Endothelial cell of umbilical vein (primary cell): Measurements from ENCODE around the gene TEKT5.

Experiments used
- EZH2 ChIP-seq: IDR thresholded peaks from 2 replicates; pipeline ENCODE4 v1.6.1; 2012; ENCODE audit warnings: borderline replicate concordance, low read depth, mild to moderate bottlenecking, moderate library complexity, low read length, inconsistent platforms; ENCODE audit not compliant: severe bottlenecking
- MYC ChIP-seq: IDR thresholded peaks from one replicate; pipeline ENCODE4 v1.6.1; 2011; ENCODE audit warnings: mild to moderate bottlenecking, low read depth, low read length
- POLR2A ChIP-seq: IDR thresholded peaks from 2 replicates; pipeline ENCODE4 v1.6.1; 2012; ENCODE audit warnings: low read depth, mild to moderate bottlenecking, control low read depth, low read length
- TF ChIP-seq, protein P1 (sequence below), 2 donors: IDR thresholded peaks; 1 replicate in 1 of 2; 2 replicates in 1 of 2; pipeline ENCODE4 v1.5.1; 2011; ENCODE audit warnings: low read length in 2 of 2, mild to moderate bottlenecking in 2 of 2, moderate library complexity in 2 of 2, control low read depth in 1 of 2, inconsistent platforms in 1 of 2, low read depth in 1 of 2; ENCODE audit not compliant: insufficient read depth in 1 of 2; ENCODE audit errors: extremely low read depth in 1 of 2

DNA sequence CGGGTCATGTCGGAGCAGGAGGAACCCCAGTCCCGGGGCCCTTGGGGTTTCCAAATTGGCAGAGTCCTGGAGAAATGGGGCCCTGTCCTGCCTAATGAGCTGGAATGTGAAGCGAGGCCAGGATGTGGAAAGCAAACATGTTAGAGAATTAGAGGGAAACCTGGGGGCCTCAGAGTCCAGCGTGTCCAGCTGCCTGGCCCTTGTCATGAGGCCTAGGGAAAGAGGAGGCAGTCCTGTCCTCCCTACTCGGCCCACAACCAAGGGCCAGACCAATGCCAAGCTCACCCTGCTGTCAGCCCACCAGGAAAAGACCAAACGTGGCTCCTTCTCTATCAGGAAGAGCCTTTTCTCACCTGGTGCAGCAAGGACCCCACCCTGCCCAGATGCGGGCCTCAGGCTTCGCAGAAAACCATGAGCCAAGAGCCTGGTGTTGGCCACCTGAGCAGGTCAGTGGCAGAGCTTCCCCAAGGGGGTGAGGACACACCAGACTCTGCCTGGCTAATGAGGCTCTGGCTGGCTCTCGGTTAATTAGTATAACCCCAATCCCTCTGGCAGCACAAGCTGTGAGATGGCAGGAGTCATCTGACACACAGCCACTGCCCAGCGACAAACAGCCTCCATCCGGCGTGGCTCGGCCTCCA lies 10.1 kb downstream of the TEKT5 start:
- TF ChIP-seq, protein P1, sequence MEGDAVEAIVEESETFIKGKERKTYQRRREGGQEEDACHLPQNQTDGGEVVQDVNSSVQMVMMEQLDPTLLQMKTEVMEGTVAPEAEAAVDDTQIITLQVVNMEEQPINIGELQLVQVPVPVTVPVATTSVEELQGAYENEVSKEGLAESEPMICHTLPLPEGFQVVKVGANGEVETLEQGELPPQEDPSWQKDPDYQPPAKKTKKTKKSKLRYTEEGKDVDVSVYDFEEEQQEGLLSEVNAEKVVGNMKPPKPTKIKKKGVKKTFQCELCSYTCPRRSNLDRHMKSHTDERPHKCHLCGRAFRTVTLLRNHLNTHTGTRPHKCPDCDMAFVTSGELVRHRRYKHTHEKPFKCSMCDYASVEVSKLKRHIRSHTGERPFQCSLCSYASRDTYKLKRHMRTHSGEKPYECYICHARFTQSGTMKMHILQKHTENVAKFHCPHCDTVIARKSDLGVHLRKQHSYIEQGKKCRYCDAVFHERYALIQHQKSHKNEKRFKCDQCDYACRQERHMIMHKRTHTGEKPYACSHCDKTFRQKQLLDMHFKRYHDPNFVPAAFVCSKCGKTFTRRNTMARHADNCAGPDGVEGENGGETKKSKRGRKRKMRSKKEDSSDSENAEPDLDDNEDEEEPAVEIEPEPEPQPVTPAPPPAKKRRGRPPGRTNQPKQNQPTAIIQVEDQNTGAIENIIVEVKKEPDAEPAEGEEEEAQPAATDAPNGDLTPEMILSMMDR (IDR thresholded peaks at IDR 0.05; ENCODE audit: extremely low read depth in 1 of 2, insufficient read depth in 1 of 2, low read depth in 1 of 2, low read length in 2 of 2) = no peak
- TF ChIP-seq MYC (no peak), POLR2A (no peak), EZH2 (no peak)
